NK-92 (cell line): ENCODE data around the gene MAD1L1.

Source experiments
- DNase-seq: peaks from one replicate; lab custom pipeline; 2025; ENCODE audit not compliant: unreplicated experiment; lab: John Stamatoyannopoulos, UW

Gene MAD1L1

DNA sequence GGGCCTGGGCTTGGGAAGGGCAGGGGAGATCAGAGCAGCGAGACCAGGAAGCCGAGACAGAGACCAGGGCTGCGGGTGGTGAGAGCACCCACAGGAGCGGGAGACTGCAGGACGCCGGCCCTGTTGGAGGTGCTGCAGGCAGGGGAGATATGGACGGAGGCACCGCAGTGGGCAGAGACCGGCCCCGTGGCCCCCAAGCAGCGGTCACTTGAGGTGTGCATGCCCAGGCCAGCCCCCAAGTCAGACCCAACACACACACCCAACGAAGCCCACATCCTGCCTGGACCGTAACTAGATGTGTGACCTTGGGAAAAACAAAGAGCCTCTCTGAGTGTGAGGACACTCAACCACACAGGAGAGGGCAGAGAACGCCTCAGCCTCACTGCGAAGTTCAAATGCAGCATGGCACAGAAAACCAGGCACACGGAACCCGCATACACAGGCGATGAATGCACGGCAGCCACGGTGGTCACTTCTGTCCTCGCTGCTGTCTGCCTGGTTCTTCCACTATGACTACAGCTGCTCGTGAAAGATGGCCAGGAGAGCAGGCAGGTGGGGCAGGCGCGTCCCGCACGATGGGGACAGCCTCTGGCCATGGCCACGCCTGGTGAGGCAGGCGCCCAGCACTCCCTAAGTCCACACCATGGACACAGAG, 214.7 kb downstream of the MAD1L1 start:
- DNase-seq = no peak

DNA sequence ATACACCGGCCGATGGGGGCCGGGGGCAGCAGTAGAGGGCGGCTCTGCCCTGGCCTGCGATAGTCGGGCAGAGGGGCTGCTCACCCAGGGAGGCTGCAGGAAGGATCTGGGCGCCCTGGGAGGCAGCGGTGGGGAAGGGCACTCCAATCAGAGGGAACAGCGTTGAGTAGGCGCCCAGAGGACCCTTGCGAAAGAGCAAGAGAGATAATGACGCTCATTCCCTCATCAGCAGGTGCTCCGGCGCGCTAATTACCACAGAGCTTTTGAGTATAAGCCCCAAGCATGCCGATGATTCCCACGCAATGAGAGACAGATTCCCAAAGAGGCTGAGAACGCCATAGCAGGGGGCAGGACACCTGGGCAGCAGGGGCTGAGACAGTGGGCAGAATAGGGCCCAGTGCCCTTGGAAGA, 215.3 kb downstream of the MAD1L1 start:
- no peak for DNase-seq

DNA sequence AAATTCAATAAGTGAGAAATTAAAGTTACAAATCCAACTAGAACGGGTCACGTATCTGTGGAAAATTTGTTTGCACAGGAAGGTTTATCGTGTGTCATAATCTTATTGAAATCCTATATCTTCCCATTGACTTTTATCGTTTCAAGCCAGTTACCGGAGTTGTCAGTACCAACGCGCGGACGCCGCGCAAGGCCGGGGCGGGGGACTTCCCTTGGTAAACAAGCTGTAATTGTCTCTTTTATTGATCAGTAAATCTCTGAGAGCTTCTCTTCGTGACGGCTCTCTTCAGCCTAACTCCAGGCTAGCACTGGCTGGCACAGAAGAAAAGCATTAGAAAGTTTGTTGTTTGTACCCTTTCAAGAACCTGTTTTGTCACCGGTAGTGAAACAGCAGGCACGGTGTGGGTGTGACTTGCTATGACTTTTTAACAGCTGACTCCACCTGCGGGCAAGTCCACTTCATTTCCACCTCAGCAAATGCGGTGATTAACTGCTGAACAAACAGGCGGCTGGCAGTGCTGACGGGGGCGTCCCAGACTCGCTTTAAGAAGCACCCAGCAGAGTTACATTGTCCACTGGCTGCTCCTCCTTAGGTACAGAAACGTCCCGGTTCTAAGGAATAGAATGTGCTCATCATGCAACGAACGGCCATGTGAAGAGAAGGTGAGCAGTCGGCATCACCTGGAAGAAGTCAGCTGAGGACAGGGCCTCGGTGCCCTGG, 215.8 kb downstream of the MAD1L1 start:
- DNase-seq = no peak

DNA sequence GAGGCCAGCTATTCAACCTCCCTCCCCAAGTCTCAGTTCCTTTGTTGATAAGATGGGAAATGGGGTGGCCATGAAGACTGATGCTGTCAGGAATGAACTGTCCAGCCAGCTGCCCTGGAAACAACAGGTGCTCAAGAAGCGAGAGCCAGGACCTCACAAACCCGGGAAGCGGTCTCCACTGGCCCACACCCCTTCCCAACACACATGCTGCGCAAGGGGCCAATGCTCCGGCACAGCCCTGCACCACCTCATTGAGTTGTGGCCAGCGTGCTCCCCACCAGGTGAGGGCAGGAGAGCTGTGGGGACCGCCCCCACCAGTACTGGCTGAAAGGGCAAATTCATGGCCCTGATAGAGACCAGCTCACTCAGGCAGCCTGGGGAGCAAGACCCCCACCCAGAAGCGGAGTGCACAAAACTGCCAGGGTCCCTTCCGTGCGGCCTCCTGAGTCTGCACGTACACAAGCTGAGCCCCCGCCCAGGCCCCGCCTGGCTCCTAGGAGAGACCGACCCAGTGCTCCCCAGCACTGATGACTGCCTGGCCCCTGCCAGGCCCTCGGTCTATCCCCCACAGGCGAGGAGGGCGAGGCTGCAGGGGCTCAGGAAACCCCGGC, 216.6 kb downstream of the MAD1L1 start:
- DNase-seq = no peak

DNA sequence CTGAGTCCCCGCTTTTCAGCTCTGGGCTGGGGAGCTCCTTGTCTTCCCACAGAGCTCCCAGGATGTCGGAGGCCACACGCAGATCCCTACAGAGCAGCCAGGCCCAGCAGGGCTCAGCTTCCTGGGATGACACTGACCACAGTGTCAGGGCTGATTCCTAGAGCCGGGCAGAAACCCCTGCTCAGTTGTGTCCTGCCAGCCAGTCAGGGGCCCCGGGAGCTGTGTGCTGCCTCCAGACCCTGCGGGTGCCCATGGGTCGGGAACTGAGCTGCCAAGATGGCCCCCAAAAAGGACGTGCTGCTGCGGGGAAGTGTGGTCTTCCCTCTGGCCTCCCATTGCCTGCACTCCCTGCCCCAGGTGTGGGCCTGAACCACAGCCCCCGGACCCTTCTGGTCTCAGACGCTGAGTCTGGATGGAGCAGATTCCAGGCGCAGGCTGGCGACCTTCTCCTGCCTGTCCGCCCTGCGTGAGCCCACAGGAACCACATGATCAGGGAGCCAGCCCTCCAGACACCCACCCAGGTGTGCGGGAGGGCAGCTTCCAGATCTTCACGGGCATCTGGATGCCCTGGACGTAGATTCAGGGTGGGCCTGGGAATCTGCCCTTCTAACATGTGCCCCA, 217.4 kb downstream of the MAD1L1 start:
- DNase-seq = no peak

DNA sequence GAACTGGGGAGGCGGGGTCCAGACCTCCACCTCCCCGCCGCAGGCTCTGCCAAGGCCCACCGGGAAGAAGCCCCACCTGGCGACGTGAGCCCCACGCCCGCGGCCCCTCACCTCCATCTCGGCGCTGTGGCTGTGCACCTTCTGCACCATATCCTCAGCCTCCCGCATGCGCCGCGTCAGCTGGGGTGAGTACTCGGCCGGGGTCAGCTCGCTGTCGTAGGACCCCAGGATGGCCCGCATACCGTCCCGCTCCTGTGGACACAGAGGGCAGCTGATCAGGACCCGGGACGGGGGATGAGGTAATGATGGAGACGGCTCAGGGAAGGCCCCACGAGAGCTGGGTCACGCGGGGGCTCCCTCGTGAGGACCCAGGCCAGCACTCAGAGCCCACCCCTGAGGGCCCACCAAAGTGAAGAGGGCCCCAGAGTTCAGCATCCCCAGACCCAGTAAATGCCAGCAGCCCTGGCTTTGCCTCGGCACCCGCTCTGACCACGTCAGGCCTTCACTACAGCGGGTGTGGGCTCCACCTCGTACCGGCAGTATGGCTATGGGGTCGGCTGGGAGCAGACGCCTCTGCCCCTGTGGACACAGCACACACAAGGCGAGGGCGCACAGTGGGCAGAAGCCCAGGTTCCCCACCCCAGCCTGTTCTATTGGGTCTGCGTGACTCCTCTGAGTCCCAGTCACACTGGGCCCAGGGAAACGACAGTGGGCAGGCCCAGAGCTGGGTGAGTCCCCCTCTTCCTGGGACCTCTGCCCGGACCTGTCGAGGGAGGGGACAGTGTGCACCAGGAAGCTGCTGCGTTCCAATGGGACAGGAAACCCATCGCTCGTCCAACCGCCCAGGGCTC, 218.1 kb downstream of the MAD1L1 start:
- no peak for DNase-seq

DNA sequence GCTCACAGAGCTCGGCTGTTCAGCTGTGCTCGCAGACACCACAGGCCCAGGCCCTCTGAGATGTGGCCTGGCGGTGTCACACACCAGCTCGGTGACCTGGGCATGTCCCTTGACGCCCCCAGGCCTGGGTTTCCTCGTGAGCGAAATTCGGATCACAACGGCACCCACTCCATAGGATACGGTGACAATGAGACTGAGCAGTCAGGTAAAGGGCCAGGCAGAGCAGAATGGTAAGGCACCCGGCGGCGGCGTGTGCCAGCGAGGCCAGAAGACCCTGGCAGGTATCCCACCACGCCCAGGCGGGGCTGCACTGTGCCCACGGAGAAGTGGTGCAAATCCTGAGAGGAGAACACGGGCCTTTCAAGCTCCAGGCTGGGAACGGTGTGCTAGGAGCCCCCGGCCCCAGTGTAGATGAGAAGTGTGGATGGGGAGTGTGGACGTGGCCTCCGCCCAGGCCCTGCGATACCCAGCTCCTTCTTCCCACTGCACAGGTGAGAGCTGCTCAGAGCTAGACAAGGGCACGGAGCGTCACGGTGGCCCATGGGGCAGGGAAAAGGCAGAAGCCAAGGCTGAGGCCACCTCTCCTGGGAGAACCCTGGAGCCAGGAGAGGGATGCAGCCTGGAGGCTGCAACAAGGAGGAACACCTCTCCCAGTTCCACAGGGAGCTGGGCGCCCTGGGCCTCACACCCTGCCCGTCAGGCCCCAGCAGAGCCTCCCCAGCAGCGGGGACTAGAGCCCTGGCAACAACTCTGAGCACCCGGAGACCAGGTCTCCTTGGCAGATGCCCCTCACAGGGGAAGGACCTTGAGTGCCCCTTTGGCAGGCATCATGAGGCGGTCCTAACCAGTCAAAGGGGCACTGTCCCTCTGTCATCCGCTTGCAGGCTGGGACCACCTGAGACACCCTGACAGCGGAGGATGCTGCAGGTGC, 219.1 kb downstream of the MAD1L1 start:
- no peak for DNase-seq

DNA sequence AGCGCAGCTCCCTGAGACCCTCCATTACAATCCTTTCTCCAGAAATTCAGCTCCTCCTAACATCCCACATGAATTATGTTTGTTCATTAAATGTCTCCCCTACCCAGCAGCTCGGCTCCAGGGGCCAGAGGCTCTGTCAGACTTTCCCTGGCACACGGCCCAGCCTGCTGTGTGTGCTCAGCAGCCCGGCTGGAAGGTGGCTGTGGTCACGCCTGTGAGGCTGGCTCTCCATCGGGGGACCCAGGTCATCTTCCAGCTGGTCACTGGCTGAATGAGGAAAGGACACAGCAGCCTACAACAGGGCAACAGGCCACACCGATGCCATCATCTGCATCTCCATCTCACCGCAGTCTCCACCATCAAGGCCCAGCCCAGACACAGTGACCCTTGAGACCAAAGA, 219.8 kb downstream of the MAD1L1 start:
- no peak for DNase-seq

DNA sequence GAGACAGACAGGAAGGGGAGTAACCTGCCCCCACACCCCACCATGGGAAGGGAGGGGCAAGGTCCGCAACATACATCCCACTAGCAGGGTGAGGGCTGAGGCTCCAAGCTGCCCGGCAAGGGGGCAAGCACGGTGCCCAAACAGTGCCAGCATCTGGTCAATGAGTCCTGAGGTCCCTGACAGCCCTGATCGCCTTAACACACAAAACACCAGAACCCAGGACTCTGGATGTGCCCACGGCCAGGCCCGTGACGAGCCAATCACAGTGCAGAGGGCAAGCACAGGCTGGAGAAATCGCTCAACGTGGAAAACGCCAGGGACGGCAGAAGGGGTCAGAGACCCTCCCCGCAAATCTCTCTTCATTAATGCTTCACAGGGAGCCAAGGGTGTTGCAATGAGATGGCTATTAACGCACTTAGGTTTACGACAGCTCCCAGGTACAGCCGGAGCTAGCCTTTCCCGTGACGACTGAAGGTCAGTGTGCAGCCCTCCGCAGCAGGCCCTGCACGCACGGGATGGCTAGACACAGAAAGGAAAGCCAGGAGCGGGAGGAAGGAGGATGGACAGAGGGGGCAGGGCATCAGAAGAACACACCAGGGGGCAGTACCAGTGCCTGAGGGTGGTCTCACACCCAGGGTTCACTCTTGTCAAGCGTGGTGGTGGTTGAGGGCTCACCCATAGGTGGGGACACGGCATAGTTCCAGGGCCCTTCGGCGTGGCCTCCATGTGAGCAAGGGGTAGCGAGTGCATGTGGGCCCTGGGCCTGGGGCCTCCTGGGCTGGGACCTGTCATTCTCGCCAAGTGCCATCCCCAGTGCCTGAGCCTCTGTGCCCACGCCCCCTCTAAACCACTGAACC, 220.5 kb downstream of the MAD1L1 start:
- DNase-seq = no peak

DNA sequence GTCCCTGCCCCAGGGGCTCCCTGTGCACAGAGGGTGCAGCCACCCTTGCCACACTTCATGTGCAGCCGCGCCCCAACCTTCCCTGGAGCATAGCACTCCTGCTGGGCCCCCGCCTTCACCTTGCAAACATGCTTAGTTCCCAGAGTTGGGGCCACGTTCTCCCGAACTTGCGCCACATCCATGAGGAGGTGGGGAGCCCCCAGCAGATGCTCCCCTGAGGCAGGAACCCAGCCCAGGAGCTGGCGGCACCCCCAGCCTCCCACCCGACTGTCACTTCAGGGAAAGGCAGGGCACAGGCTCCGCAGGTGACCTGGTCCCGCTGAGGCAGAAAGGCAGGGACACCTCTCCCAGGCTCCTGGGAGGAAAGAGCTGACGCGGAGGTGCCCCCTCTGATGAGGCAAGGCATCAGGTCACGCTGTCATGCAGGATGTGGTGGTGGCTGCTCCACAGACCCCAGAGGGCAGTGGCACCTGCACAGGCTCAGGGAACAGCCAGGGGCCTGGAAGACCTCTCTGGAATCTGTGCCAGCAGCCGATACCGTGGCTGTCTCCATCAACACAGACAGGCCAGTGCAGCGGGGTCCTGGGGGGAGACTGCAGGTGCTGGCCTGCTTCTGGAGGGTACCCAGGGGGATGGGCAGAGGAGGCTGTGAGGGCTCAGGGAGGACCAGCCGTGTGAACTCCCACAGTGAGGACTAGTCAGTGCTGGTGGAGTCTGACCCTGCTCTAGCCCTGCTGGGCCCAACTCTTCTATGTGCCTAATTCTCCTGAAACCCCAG, 221.3 kb downstream of the MAD1L1 start:
- no peak for DNase-seq

DNA sequence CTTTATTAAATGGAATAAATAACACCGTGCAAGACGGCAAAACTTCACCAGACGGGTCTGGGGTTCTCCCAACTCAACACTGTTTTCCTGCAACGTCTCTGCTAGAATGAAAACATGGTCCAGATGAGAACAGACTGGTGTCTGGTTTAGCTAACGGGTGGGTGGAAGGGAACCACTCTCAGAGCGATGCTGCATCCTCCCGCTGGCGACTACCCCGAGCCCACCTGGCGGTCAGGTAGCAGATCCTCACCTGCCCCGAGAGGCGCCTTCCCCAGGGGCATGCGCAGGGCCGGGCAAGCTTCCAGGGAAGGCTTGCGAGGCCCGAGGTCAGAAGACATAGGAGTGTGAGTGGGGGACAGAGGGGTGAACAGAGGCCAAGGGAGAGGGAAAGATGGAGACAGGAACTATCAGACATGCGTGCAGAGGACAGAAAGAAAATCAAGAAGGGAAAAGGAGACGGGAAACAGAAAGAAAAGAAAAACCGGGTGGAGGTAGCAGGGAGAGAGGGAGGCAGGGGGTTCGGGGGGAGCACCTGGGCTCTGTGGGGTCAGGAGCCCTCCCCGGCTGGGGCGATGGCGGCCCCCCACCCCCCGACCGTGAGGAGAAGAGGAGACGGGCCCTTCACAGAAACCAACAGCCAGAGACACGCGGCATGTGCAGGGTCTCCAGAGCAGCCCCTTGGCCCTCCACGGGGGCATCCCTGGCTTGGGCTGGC, 222.0 kb downstream of the MAD1L1 start:
- DNase-seq = no peak

DNA sequence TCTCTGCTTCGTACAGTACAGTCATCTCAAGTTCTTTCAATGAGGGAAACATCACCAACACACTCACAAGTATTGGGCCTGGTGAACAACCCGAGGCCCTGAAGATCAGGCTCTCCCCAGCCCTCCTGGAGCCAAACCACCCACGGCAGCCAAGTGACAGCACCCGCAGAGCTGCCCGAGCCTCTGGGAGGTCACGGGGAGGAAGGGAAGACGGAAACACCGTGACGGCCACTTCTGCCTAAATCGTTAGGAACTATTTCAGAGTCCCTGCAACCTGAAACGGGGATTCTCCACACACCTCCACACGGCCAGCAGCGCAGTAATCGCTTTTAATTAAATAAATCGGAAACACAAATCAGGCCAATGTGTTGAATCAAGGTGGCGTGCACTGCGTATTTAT, 222.6 kb downstream of the MAD1L1 start:
- no peak for DNase-seq

DNA sequence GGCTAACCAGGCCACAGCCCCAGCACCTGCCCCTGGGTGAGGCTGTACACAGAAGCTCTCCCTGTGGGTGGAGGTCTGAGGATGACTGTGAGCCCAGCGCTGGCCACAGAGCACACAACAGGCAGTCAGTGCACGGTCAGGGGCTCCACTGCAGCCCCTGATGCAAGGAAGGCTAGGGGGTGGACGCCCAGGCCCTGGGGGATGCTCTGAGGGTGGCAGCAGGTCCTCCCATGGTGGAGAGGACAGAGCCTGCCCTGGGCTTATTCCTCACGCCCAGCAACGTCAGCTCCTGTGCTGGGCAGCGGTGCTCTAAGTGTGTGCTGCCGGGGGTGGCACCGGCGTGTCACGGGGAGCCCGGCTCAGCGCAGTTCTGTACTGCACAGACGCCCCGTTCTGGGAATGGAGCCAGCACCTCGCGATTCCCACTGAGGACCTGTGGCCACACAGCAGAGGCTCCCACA, 223.2 kb downstream of the MAD1L1 start:
- no peak for DNase-seq

DNA sequence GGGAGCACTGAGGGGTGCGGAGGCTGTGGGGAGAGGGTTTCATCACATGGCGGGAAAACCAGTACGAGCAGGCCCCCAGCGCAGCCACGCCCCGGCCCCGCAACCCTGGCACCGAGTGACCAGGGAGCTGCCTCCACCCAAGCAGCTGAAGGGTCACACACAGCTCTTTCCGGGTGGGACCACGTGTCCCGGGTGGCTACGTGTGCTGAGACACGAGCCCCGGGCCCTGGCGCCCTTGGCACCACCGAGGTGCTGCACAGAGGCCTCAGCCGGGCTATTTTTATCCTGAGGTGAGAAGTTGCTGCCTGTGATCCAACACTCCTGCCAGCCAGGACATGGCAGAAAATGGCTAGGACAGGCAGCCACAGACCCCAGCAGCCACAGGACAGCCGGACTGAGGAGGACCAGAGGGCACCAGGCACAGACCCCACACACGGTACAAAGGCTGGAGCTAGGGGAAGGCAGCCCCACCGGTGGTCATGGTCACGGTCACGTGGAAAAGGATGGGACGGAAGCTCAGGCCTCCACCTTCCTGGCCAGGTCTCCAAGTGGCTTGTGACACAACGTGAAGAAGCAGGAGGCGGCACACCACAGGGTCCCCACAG, 223.7 kb downstream of the MAD1L1 start:
- no peak for DNase-seq

DNA sequence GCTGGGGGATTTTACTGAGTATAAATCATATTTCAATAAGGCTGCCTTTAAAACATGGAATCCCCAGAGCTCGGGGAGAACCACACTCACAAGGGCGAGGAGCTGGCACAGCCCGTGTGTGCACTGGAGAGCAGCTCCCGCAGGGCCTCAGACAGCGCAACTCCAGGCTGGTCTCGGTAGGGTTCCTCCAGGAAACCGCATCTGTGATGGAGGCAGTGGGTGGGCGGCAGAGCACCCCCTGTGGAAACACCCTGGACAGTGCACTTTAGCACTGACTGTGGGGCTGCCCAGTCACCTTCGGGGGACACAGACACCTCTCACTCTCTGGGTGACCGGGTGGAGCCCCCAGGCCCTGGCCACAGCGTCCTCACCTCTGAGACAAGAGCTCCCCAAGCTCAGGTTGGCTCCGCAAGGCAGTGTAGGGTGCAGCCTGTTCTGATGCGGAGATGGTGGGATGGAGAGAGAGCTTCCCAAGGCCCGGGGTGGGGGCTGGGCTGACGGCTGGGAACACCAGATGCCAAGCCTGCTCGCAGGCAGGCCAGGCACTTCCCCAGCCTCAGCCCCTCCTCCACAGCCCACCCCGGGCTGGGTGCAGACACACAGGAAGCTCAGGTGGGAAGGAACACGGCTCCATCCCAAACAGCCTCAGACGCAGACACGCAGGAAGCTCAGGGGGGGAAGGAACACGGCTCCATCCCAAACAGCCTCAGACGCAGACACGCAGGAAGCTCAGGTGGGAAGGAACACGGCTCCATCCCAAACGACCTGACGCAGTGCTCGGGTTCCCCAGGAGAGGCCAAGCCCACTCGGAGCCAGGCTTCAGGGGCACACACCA, 224.4 kb downstream of the MAD1L1 start:
- no peak for DNase-seq

DNA sequence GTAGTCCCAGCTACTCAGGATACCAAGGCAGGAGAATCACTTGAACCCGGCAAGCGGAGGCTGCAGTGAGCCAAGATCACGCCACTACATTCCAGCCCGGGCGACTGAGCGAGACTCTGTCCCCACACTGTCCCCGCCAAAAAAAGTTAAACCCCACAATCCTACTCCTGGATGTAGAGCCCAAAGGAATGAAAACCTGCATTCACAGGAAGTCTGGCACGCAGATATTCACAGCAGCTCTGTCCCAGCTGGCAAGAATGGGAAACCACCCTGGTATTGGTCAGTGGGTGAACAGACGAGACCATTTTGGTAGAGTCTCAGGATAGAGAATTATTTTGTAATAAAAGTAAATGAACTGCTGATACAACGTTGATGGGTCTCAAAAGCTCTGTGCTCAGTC, 225.2 kb downstream of the MAD1L1 start:
- DNase-seq = no peak
